Measurements from ENCODE around the gene COMMD3. TPM values are rescaled to one million over a fixed set of nuclear protein-coding genes. Genes with fewer than 3 reads are reported as not detected.

Gene COMMD3
- total and polyA plus RNA-seq, 2 donors (not counting 3 experiments of a cell fraction or from before 2014, with no cell fraction given) = 22.5 to 48.9 TPM

- ChIA-PET CTCF (interaction anchor here (0.7 kb wide), 1 partner anchor 31 kb away, joined by 3 read pairs; no protein-coding TSS in a partner anchor), POLR2A (no interaction called here)
- H4K20me1 ChIP-seq (replicated peaks; ENCODE audit: control insufficient read depth, extremely low read depth, insufficient read depth, low read length) = no peaks in the 10 kb centered on the region
- no peaks in the 10 kb centered on the region for H3K9me1 ChIP-seq (replicated peaks; ENCODE audit: control insufficient read depth, extremely low read depth, insufficient read depth, low read length)
- no peak overlapping the region for H2AFZ ChIP-seq (ENCODE audit: low read depth, low read length)
- no peaks in the 10 kb centered on the region for H3K9me3 ChIP-seq (replicated peaks; ENCODE audit: control insufficient read depth, insufficient read depth, low read length)
- H3K27me3 ChIP-seq (ENCODE audit: control insufficient read depth in 2 of 2, insufficient read depth in 2 of 2, low read length in 2 of 2) = peaks cover 59 to 85% of the 10 kb centered on the region in 2 experiments
- TF ChIP-seq EZH2 (IDR thresholded peaks at IDR 0.05; ENCODE audit: borderline replicate concordance, low read depth, low read length, severe bottlenecking) (peak; percentile 97), POLR2A (IDR thresholded peaks at IDR 0.05; ENCODE audit: low read depth, low read length) (no peak)
- H3K9ac ChIP-seq (replicated peaks; ENCODE audit: extremely low read depth, insufficient read depth, low read length) = no peak overlapping the region
- H3K36me3 ChIP-seq (ENCODE audit: control insufficient read depth in 2 of 2, extremely low read depth in 1 of 2, insufficient read depth in 2 of 2, low read length in 2 of 2) = no peaks in the 10 kb centered on the region
- intact Hi-C loops (cut with micrococcal nuclease) = loop anchor here (5.0 kb wide), 2 partner anchors 642 to 848 kb away; no protein-coding TSS in a partner anchor
- dilution Hi-C loops (cut with MboI; ENCODE audit: extremely low pct_ligation_motif_present, low sequenced_read_pairs) = no loop called here
- no peak overlapping the region for H3K4me3 ChIP-seq (replicated peaks in 1 of 3; ENCODE audit: insufficient read depth in 1 of 3, low read depth in 1 of 3, low read length in 3 of 3)
- no TSS peak for BruUV-seq (replicated peaks)
- H3K79me2 ChIP-seq (ENCODE audit: control insufficient read depth, insufficient read depth, low read length) = no peaks in the 10 kb centered on the region
- no peak overlapping the region for H3K27ac ChIP-seq (ENCODE audit: insufficient read depth, low read depth, low read length)
- FAIRE-seq = no peak
- H3K4me1 ChIP-seq (ENCODE audit: control insufficient read depth, extremely low read depth, insufficient read depth, low read length) = peaks cover 11% of the 10 kb centered on the region
- no peak for DNase-seq (ENCODE audit: low read depth, low spot score)
- H3K4me2 ChIP-seq (ENCODE audit: insufficient read depth, low read length) = no peak overlapping the region
Observed at GRCh38 chr10:22344781-22345300, 28.7 kb downstream of the COMMD3 start.

GRCh38 chr10:22345301-22346095 lies 29.3 kb downstream of the COMMD3 start, which contains the start of gene SPAG6:
TSS of gene SPAG6 (plus strand) at chr10:22345496. CDS start at chr10:22345612, 116 bp downstream.
- no peaks in the 10 kb centered on the region for H3K36me3 ChIP-seq (ENCODE audit: control insufficient read depth in 2 of 2, extremely low read depth in 1 of 2, insufficient read depth in 2 of 2, low read length in 2 of 2)
- no peaks in the 10 kb centered on the region for H3K9me1 ChIP-seq (replicated peaks; ENCODE audit: control insufficient read depth, extremely low read depth, insufficient read depth, low read length)
- intact Hi-C loops (cut with micrococcal nuclease) (no loop called here), dilution Hi-C loops (cut with MboI; ENCODE audit: extremely low pct_ligation_motif_present, low sequenced_read_pairs) (no loop called here)
- no peaks in the 10 kb centered on the region for H4K20me1 ChIP-seq (replicated peaks; ENCODE audit: control insufficient read depth, extremely low read depth, insufficient read depth, low read length)
- no peak within 1 kb of the TSS for H3K27ac ChIP-seq (ENCODE audit: insufficient read depth, low read depth, low read length)
- H3K27me3 ChIP-seq (ENCODE audit: control insufficient read depth in 2 of 2, insufficient read depth in 2 of 2, low read length in 2 of 2) = peaks cover 59 to 89% of the 10 kb centered on the region in 2 experiments
- FAIRE-seq = no peak
- H3K79me2 ChIP-seq (ENCODE audit: control insufficient read depth, insufficient read depth, low read length) = no peaks in the 10 kb centered on the region
- no peak for TF ChIP-seq JUN (IDR thresholded peaks at IDR 0.05; ENCODE audit: borderline replicate concordance, insufficient read depth, insufficient read length, low read depth)
- TF ChIP-seq EZH2 (IDR thresholded peaks at IDR 0.05; ENCODE audit: borderline replicate concordance, low read depth, low read length, severe bottlenecking) = peak; percentile 97
- peaks cover 7% of the 10 kb centered on the region for H3K4me1 ChIP-seq (ENCODE audit: control insufficient read depth, extremely low read depth, insufficient read depth, low read length)
- no peak within 1 kb of the TSS for H3K4me3 ChIP-seq (replicated peaks in 1 of 3; ENCODE audit: insufficient read depth in 1 of 3, low read depth in 1 of 3, low read length in 3 of 3)
- no peak within 1 kb of the TSS for H2AFZ ChIP-seq (ENCODE audit: low read depth, low read length)
- H3K9me3 ChIP-seq (replicated peaks; ENCODE audit: control insufficient read depth, insufficient read depth, low read length) = no peaks in the 10 kb centered on the region
- no peak within 1 kb of the TSS for H3K4me2 ChIP-seq (ENCODE audit: insufficient read depth, low read length)
- BruUV-seq (replicated peaks) = no TSS peak
- POLR2A ChIA-PET = no interaction called here
- no peak for DNase-seq (ENCODE audit: low read depth, low spot score)
- CTCF ChIA-PET = interaction anchor here (0.7 kb wide), 1 partner anchor 32 kb away, joined by 3 read pairs; no protein-coding TSS in a partner anchor
- no peak within 1 kb of the TSS for H3K9ac ChIP-seq (replicated peaks; ENCODE audit: extremely low read depth, insufficient read depth, low read length)

Data from endothelial cell of umbilical vein (primary cell).